H1 (cell line): Measurements from ENCODE around the gene PDE5A. TPM values are rescaled to one million over a fixed set of nuclear protein-coding genes. Genes with fewer than 3 reads are reported as not detected.
A peak's percentile ranks its signal among the peaks of the same experiment; 100 is the strongest.

Source experiments
- ASH2L ChIP-seq: fragments of 200-600, 300-600 bp; sonication (generic); IDR thresholded peaks from one replicate; pipeline ENCODE4 v1.7.1; 2017; ENCODE audit warnings: low read length
- CBX5 ChIP-seq: fragments of 300-800, 300-1000 bp; sonication (generic); IDR thresholded peaks from 2 replicates; pipeline ENCODE4 v1.7.1; 2016; ENCODE audit warnings: antibody characterized with exemption, low read length, low read depth
- CEBPB ChIP-seq: IDR thresholded peaks from 2 replicates; pipeline ENCODE4 v1.6.1; 2012; ENCODE audit warnings: low read depth, low read length
- KDM1A ChIP-seq: fragments of 200-600, 300-600 bp; sonication (generic); IDR thresholded peaks from 2 replicates; pipeline ENCODE4 v1.7.1; 2016; ENCODE audit warnings: mild to moderate bottlenecking, low read length, borderline replicate concordance
- POLR2AphosphoS5 ChIP-seq: IDR thresholded peaks from 2 replicates; pipeline ENCODE4 v1.6.1; 2011; ENCODE audit warnings: low read depth, low read length
- SP4 ChIP-seq: IDR thresholded peaks from 2 replicates; pipeline ENCODE4 v1.6.1; 2012; ENCODE audit warnings: low read length, inconsistent platforms
- TAF1 ChIP-seq: IDR thresholded peaks from 2 replicates; pipeline ENCODE4 v1.6.1; 2011; ENCODE audit warnings: mild to moderate bottlenecking, low read depth, low read length
- TEAD4 ChIP-seq: IDR thresholded peaks from 2 replicates; pipeline ENCODE4 v1.6.1; 2012; ENCODE audit warnings: low read depth, low read length, inconsistent platforms, mixed read lengths
- polyA plus RNA-seq, 7 experiments: library from polyadenylated mRNA; depleted of rRNA in 3 of 7; stranded (reverse) in 5 of 7; unstranded in 2 of 7; fragments of >200 nt in 5 of 7; fragments of 200-250 nt in 2 of 7; gene quantifications; 1 replicate in 5 of 7; 2 replicates in 1 of 7; 4 replicates in 1 of 7; pipeline versions ENCODE4 v1.2.1 to v1.2.3, GENCODE V29; 2011 to 2013; ENCODE audit warnings: missing spikeins in 2 of 7, mixed read lengths in 2 of 7
- total RNA-seq: library from RNA; stranded (reverse); fragmentation: NEBNext Ultra II Directional; extraction: Animal tissue kit (Norgen Biotek cat#: 25700); gene quantifications from 2 replicates; pipeline ENCODE4 v1.2.1, GENCODE V29; 2021
- TF ChIP-seq, protein P1 (sequence below): IDR thresholded peaks from 2 replicates; pipeline ENCODE4 v1.6.1; 2011; ENCODE audit warnings: low read depth, mild to moderate bottlenecking, low read length; ENCODE audit not compliant: insufficient read depth
- TF ChIP-seq, protein P2 (sequence below): fragments of 300-600 bp; sonication (generic); IDR thresholded peaks from 2 replicates; pipeline ENCODE4 v1.7.1; 2012; ENCODE audit warnings: low read length, moderate library complexity, mild to moderate bottlenecking, inconsistent platforms; ENCODE audit not compliant: insufficient replicate concordance

PDE5A gene
- total and polyA plus RNA-seq, 2 of the 8 experiments (the other 6 are each of a cell fraction or from before 2014, with no cell fraction given) = 5.6 to 32.4 TPM

DNA sequence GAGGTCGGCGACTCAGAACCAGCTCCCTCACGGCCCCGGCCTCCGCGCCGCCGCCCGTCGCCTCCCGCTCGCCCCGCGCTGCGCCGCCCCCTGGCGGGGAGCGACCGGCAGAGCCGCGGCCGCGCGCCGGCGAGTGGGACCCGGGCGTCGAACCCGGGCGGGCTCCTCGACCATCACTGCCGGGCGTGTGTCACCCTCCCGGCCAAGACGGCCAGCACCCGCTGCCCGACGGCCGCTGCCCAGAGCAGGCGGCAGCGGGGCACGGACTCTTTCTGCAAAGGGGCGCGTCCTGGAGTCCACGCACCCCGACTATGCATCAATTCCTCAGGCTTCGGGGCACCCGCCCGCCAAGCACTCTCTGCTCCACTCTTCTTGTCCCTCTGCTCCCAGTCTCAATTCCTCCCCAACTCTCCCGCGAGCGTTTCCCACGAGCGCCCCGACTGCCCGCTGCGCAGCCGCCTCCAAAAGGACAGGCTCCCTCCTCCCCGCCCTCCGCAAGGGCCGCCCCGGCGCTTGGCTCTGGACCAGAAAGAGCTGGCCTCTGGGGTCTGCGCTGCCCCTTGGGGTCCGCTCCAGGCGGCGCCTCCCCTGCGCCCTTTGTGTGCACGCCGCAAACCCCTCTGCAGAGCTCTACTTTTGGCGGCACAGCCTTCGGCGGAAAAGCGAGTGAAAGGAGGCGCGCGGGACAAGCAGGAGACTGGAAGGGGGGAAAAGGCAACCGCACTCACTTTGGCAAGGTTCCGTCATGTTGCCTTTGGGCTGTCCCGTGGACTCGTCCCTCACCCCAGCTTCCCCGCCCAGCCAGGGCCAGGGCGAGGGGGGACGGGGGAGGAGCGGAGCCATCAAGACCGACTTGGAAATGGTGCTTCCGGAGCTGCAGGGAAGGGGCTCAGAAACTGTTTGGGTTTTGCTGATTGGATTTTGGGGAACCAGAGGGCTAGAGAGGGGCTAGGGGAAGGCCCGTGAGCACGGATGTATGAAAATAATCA, 1.0 kb downstream of the PDE5A start (continued):
- TF ChIP-seq, protein P1, sequence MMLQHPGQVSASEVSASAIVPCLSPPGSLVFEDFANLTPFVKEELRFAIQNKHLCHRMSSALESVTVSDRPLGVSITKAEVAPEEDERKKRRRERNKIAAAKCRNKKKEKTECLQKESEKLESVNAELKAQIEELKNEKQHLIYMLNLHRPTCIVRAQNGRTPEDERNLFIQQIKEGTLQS = no peak
- TF ChIP-seq CEBPB (no peak), TEAD4 (no peak), CBX5 (no peak), POLR2AphosphoS5 (no peak), SP4 (no peak), TAF1 (peak; percentile 30), KDM1A (no peak), ASH2L (peak; percentile 86)
- TF ChIP-seq, protein P2, sequence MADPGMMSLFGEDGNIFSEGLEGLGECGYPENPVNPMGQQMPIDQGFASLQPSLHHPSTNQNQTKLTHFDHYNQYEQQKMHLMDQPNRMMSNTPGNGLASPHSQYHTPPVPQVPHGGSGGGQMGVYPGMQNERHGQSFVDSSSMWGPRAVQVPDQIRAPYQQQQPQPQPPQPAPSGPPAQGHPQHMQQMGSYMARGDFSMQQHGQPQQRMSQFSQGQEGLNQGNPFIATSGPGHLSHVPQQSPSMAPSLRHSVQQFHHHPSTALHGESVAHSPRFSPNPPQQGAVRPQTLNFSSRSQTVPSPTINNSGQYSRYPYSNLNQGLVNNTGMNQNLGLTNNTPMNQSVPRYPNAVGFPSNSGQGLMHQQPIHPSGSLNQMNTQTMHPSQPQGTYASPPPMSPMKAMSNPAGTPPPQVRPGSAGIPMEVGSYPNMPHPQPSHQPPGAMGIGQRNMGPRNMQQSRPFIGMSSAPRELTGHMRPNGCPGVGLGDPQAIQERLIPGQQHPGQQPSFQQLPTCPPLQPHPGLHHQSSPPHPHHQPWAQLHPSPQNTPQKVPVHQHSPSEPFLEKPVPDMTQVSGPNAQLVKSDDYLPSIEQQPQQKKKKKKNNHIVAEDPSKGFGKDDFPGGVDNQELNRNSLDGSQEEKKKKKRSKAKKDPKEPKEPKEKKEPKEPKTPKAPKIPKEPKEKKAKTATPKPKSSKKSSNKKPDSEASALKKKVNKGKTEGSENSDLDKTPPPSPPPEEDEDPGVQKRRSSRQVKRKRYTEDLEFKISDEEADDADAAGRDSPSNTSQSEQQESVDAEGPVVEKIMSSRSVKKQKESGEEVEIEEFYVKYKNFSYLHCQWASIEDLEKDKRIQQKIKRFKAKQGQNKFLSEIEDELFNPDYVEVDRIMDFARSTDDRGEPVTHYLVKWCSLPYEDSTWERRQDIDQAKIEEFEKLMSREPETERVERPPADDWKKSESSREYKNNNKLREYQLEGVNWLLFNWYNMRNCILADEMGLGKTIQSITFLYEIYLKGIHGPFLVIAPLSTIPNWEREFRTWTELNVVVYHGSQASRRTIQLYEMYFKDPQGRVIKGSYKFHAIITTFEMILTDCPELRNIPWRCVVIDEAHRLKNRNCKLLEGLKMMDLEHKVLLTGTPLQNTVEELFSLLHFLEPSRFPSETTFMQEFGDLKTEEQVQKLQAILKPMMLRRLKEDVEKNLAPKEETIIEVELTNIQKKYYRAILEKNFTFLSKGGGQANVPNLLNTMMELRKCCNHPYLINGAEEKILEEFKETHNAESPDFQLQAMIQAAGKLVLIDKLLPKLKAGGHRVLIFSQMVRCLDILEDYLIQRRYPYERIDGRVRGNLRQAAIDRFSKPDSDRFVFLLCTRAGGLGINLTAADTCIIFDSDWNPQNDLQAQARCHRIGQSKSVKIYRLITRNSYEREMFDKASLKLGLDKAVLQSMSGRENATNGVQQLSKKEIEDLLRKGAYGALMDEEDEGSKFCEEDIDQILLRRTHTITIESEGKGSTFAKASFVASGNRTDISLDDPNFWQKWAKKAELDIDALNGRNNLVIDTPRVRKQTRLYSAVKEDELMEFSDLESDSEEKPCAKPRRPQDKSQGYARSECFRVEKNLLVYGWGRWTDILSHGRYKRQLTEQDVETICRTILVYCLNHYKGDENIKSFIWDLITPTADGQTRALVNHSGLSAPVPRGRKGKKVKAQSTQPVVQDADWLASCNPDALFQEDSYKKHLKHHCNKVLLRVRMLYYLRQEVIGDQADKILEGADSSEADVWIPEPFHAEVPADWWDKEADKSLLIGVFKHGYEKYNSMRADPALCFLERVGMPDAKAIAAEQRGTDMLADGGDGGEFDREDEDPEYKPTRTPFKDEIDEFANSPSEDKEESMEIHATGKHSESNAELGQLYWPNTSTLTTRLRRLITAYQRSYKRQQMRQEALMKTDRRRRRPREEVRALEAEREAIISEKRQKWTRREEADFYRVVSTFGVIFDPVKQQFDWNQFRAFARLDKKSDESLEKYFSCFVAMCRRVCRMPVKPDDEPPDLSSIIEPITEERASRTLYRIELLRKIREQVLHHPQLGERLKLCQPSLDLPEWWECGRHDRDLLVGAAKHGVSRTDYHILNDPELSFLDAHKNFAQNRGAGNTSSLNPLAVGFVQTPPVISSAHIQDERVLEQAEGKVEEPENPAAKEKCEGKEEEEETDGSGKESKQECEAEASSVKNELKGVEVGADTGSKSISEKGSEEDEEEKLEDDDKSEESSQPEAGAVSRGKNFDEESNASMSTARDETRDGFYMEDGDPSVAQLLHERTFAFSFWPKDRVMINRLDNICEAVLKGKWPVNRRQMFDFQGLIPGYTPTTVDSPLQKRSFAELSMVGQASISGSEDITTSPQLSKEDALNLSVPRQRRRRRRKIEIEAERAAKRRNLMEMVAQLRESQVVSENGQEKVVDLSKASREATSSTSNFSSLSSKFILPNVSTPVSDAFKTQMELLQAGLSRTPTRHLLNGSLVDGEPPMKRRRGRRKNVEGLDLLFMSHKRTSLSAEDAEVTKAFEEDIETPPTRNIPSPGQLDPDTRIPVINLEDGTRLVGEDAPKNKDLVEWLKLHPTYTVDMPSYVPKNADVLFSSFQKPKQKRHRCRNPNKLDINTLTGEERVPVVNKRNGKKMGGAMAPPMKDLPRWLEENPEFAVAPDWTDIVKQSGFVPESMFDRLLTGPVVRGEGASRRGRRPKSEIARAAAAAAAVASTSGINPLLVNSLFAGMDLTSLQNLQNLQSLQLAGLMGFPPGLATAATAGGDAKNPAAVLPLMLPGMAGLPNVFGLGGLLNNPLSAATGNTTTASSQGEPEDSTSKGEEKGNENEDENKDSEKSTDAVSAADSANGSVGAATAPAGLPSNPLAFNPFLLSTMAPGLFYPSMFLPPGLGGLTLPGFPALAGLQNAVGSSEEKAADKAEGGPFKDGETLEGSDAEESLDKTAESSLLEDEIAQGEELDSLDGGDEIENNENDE = no peak
